Amygdala (tissue), 56 donors: Measurements from ENCODE around the gene NUDT2.
"Not testable (repeated sequence)": the region's sequence is repeated elsewhere in the genome, so short reads cannot be mapped to it uniquely, and the experiment has no call there.

Source experiments
- DNase-seq, 56 donors: peaks; one replicate each; lab custom pipeline; 2025; lab: John Stamatoyannopoulos, UW

NUDT2 gene

GRCh38 chr9:34328987-34329832, at the start of gene NUDT2, which contains the start of gene KIF24:
NUDT2 (plus strand) TSS chr9:34329569; CDS start chr9:34339040, 9,471 bp downstream.
KIF24 (minus strand) TSS chr9:34329268; CDS start chr9:34311346, 17,922 bp downstream.
- peak; percentile 65 to 99 (median 96) for DNase-seq

DNA sequence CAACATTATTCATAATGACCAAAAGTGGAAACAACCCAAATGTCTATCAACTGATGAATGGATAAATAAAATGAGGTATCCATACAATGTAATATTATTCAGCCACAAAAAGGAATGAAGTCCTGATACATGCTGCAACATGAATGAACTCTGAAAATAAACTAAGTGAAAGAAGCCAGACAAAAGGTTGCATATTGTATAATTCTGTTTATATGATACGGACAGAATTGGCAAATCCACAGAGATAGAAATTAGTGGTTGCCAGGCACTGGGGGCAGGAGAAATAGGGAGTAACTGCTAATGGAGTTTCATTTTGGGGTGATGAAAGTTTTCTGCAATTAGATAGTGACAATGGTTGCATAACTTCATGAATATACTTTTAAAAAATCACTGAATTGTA, 47.3 kb upstream of the NUDT2 start:
- DNase-seq, result no peak

DNA sequence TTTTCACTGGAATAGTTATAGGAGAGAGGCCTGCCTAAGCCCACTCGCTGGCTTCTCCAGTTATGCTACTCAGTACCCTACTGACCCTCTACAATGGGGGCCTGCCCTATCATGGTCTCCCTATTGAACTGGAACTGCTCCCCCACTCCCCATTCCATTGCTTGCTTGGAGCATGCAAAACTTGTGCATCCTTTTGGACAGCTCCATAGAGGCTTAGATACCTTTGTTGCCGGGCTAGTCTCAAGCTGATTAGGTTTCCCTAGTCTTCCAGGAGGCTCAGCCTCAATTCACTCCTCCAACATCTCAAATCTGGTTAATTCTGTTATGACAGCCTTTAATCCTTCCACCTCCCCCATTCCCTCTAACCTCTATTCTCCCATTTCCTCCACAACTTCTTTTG, 40.2 kb upstream of the NUDT2 start:
- DNase-seq, result no peak

GRCh38 chr9:34291023-34291422, 38.3 kb upstream of the NUDT2 start:
- no peak for DNase-seq

GRCh38 chr9:34291423-34291822, 37.9 kb upstream of the NUDT2 start:
- DNase-seq, result no peak

- DNase-seq, result no peak
These were observed 36.8 kb upstream of the NUDT2 start for GRCh38 chr9:34292552-34292951.

GRCh38 chr9:34301064-34301463, 28.3 kb upstream of the NUDT2 start:
- DNase-seq, result not testable (repeated sequence)

DNA sequence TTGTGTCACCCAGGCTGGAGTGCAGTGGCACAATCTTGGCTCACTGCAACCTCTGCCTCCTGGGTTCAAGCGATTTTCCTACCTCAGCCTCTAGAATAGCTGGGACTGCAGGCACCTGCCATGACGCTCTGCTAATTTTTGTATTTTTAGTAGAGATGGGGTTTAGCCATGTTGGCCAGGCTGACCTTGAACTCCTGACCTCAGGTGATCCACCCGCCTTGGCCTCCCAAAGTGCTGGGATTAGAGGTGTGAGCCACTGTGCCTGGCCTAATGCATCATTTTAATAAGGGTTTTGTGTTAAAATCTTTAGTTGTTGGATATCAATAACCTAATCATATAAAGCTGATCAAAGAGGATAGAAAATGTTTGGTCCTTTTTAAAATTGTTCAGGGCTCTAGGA, 21.1 kb upstream of the NUDT2 start:
- DNase-seq, result not testable (repeated sequence)

- DNase-seq, result no peak
These were observed 19.2 kb upstream of the NUDT2 start for GRCh38 chr9:34310215-34310614.

DNA sequence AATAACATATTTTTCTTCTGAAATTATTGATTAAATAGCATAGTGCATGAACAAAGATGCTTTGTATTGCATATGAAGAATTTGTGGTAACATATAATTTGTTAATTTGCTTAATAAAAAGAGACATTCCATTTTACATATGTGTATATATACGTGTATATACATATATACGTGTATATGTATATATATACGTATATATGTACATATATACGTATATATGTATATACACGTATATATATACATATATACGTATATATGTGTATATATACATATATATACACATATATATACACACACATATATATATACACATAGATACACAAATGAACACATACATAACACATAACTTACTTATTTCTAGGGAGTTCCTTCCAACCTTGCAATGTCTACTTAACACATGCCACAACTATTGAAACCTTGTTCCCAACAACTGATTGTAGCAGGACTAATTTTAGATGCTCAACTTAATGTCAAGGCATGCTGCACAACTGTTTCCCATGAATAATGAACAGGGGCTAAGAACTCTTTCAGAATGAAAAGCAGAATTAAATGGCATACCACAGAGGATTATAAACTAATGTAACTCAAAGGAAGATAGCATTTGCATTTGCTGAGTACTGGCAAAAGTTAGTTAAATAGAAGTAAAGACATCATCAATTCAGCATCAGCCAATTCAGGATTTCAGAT, 17.7 kb upstream of the NUDT2 start:
- no peak for DNase-seq

DNA sequence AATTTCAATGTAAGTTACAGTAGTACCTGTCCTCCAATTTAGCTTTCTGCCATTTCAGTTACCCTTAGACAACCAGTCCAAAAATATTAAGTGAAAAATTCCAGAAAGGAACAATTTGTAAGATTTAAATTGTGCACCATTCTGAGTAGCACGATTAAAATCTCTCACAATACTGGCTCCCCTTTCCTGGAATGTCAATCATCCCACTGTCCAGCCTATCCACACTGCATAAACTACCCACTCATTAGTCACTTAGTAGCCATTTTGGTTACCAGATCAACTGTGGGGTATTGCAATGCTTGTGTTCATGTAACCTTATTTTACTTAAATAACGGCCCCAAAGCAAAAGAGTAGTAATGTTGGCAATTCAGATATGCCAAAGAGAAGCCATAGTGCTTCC, 11.9 kb upstream of the NUDT2 start:
- DNase-seq, result no peak

DNA sequence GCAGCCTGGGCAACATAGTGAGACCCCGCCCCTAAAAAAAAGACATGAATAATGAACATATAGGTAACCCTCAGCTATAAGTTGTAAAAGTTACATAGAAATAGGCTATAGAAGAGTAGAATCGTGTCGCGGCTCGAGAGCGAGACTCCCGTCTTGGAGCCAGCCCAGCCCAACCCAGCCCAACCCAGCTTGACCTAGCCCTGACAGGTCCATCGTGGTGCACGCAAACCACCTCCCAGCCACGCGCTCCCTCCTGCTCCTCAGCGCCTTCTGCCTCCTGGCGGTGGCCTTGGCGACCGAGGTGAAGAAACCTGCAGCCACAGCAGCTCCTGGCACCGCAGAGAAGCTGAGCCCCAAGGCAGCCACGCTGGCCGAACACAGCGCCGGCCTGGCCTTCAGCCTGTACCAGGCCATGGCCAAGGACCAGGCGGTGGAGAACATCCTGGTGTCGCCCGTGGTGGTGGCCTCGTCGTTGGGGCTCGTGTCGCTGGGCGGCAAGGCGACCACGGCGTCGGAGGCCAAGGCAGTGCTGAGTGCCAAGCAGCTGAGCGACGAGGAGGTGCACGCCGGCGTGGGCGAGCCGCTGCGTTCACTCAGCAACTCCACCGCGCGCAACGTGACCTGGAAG, 11.1 kb upstream of the NUDT2 start:
- DNase-seq, result no peak

DNA sequence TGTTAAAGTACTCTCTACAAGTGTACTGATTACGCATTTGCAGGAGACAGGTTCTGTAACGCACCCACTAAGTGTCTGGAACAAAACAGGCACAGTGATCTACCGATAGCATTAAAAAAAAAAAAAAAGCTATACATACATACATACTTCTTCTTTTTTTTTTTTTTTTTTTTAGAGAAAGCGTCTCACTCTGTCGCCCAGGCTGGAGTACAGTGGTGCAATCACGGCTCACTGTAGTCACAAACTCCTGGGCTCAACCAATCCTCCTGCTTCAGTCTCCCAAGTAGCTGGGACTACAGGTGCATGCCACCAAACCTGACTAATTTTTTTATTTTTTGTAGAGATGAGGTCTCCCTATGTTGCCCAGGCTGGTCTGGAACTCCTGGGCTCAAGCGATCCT, 7.9 kb upstream of the NUDT2 start:
- no peak for DNase-seq

DNA sequence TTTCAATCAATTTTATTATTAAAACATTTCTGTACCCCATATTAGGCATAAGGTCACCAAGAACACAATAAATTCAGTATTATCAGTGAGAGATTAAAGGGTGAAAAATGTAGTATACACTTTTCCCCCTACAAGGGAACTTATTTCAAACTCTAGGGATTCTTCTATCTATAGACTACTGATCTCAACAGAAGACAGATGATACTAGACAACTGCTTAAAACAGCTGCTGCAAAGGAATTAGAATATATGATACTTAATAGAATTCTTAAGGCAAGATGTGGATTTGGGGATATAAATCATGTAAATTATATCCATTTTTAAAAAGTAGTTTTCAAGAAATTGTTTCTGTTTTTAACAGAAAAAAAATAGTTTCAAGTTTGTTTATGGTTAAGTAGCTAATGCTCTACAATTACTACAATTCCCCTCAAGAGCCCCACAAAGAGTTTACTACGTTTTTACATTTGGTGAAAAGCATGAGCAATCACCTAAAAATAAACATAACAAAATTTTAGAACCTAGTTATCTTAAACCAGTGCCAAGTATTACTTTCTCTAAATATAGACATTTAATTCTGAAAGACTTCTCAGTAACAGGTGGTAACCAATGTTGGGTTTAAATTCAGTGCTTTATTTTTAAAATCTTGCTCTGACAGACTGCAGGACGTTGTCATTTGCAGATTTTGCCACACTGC, 6.3 kb upstream of the NUDT2 start:
- DNase-seq, result no peak

DNA sequence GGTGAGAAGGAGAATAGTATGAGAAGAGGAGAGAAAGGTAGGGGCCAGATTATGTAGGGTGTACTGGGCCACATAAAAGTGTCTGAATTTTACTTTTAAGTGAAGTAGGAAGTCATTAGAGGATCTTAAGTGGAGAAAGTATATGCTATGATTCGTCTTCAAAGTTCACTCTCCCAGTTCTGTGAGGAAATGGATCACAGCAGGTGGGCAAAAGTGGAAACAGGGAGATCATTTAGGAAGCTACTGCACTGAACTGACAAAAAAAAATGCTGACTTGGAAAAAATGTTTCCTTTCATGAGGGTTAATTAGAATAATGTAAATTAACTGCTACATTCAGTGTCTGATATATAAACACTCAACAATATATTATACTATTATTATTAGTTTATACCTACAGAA, 2.7 kb upstream of the NUDT2 start:
- no peak for DNase-seq

GRCh38 chr9:34328500-34328986, 826 bp upstream of the NUDT2 start:
- DNase-seq, result no peak

- DNase-seq, result no peak
These were observed 1.8 kb downstream of the NUDT2 start for GRCh38 chr9:34331196-34331595.

DNA sequence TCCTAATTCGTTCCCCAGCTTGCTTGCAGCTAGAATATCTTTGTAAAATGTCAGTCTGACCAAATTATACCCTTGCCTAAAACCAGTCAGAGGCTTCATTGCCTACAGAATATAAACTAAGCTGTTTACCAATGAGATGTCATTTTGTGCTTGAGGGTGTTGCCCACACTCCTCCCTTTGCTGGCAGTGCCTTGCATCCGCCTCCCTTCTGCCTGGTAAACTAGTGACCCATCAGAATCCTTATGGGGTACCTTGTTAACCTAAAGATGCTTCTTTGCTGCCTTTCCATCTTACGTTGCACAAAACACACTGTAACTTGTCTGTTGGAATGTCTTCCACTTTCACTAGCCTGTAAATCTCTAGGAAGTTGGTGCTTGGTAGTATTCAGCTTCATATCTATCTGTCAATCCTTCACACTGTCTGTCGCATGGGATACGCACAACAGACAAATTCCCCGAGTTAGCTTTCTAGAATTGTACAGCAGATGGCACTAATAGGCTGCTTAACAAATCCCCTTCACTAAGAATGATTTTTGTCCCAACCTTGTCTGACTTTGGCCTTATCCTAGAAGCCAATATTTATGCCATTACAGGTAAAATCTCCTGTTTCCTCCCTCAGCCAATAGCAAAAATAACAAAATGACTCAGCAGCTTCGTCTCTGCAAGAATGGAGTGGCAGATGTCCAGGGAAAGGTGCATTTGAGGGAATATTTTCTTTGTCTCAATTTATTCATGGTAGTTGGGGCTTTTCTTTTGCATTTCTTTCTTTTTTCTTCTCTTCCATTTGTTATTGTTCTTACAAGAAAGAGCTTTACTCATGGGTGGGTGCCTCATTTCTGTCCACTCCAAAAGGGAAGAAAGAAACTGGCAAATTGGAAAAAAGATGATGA, 3.0 kb downstream of the NUDT2 start:
- peak in 11 of 56 donors; percentile 14 to 71 (median 43) for DNase-seq

- no peak for DNase-seq
These were observed 4.5 kb downstream of the NUDT2 start for GRCh38 chr9:34333836-34334235.
